Measurements from ENCODE around the gene OR5K3.

GRCh38 chr3:98371186-98371585 is 19.3 kb upstream of the OR5K3 start:
- TF ChIP-seq TAF1 (IDR thresholded peaks at IDR 0.05; ENCODE audit: borderline replicate concordance, low read depth, low read length) (no peak), POLR2A (IDR thresholded peaks at IDR 0.05; ENCODE audit: low read depth, low read length) (no peak), POLR2AphosphoS5 (IDR thresholded peaks at IDR 0.05; ENCODE audit: low read depth, low read length) (no peak)

Measured in GM12892 (cell line).